ENCODE results near the gene KIF13A.
"Not testable (repeated sequence)": the region's sequence is repeated elsewhere in the genome, so short reads cannot be mapped to it uniquely, and the experiment has no call there.

KIF13A gene

DNA sequence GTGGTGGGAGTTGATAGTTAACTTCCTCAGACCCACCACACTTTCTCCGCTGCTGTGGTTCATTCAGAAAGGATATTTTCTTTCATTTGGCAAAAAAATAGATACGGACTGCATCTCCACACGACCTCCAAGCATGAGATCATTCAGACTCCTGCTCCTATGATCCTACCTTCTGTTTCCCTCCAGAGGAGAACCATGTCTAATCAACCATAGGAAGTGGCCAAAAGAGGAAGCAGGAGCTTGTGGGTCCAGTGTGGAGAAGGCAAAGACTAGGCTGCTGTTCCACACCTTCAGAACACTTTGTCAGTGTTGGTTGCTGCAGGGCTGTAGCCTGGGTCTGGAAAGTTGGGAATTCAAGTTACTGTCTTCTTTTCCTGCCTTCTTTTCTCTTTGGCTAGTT, 10.6 kb upstream of the KIF13A start:
- no peak for DNase-seq

DNA sequence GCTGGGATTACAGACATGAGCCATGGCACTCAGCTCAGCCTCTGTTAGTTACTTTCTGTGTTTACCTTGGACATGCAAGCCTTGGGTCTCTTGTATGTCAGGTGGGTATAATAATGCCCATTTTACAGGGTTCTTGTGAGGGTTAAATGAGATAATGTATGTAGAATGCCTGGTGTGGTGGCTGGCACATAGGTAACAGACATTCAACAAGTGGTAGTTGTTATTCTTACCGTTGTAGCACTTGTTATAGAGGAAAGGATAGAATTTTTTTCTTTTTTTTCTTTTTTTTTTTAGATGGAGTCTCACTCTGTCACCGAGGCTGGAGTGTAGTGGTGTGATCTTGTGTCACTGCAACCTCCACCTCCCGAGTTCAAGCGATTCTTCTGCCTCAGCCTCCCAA, 8.0 kb upstream of the KIF13A start:
- DNase-seq = no peak

DNA sequence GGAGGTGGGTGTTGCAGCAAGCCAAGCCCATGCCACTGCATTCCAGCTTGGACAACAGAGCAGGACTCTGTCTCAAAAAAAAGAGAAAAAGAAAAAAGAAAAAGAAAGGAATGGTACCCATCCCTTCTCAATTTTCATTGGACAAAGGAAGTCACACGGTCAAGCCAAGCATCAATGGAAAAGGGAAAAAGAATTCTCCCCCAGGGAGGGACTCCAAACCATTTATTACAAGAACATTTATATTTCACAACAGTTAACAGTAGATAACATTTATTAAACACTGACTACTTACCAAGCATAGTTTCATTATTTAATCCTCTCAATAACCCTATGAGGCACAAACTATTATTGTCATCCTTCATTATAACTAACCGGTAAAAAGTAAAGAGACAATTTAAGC, 6.6 kb upstream of the KIF13A start:
- no peak for DNase-seq

DNA sequence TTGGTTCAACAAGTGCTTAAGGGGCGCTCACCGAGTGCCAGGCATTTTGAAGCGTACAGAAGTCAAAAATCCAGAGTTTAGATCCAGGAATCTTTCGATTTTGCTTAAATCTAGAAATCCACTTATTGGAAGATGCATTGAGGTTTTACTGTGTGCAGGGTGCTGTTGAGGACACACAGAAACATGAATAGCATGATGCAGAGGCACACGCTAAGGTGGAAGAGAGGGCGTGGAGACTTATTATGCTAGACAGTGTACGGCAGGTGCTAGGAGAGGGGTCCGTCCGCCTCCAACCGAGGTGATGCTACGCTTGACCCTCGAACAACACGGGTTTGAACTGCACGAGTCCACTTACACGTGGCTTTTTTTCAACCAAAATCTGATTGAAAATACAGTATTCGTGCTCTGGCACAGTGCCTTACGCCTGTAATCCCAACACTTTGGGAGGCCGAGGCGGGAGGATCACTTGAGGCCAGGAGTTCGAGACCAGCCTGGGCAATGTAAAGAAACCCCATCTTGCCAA, 1.0 kb upstream of the KIF13A start:
- DNase-seq = no peak

DNA sequence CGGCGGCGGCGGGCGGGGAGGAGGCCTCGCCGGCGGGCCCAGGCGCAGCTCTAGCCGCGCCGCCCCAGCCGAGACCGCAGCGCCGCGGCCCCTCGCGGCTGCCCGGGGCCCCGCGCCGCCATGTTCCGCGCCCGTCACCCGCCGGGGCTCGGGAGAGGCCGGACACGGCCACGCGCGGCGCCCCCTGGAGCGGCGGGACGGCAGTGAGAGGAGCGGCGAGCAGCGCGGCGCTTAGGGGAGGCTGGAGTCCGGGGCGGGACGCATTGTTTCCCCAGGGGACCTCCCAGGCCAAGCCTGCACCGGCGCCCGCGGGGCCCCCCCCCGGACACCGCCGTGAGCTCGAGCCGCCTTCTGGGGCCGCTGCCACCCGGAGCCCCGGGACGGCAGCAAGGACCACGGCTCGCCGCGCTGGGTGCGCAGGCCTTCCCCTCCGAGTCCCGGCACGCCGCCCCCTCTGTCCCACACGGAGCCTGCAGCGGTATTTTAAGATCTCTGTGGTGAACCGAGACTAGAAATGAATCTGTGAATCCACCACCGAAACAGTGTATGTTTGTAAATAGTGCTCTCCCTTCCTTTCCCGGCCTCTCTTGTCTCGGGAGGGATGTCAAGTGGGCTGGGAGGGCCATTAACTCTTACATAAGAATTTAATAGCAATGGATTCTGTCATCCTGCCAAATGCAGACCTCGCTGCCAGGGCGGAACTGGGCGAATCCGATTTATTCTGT, 424 bp upstream of the KIF13A start:
- DNase-seq = peak; percentile 82

DNA sequence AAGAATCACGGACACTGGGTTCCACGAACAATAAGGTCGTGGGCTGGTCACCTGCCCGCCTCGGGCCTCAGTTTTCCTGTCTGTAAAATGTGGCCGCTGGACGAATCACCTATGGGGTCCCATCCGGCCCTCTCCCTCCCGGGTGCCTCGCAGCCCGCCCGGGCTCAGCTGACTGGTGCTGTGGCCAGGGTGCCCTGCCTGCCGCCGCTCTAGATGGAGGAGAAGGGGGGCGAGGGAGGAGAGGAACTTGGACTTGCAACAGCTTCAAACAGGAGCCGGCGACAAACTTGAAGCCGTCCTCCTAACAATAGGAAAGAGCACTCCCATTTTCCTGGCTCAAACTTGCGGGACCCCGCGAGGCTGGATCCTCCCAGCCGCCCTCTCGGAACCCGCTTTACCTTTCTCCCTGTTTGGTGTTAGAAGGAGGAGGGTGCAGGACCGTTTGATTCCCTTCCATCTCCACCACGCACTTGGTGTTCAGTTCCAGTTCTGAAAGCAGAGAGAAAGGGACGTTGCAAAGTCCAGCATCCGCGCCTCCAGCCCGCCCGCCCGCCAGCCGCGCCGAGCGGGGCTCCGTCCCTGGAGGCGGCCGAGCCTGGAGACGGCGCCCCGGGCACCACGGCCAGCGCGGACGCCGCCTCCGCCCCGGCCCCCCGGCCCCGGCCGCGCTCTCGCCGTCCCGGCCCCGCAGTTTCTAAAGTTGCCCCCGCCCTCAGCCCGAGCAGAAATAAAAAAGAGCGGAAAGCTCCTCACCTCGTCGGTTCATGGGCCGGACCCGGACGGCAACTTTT, 584 bp downstream of the KIF13A start:
- no peak for DNase-seq

DNA sequence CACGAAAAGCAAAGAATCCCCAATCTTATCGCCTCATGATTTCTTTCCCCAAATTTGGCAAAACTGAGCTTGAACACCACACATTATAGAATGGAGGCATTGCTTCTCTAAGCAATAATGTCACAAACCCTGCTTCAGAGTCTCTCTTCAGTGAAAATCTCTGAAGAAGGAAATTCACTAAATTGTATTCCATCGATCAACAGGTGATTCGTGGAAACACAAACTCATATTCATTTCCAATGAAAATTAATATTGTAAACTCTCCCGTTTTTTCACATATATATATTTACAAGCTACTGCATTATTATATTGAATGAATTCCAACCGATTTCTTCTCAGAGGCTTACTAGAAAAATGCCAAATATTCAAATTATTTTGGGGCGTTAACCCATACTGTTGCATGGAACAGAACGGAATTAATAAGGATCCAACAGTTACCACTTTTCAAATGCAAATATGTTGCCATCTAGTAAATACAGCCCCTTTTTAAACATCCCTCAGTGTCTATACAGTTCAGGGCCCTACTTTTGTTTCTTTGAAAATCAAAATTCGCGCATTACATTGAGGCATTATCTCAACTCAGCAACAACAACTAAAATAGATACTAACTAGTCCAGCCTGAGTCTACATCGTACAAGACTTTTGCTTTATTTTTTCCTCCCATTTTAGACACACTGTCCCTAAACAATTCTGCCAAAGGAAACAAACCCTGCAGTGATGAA, 1.3 kb downstream of the KIF13A start:
- no peak for DNase-seq

DNA sequence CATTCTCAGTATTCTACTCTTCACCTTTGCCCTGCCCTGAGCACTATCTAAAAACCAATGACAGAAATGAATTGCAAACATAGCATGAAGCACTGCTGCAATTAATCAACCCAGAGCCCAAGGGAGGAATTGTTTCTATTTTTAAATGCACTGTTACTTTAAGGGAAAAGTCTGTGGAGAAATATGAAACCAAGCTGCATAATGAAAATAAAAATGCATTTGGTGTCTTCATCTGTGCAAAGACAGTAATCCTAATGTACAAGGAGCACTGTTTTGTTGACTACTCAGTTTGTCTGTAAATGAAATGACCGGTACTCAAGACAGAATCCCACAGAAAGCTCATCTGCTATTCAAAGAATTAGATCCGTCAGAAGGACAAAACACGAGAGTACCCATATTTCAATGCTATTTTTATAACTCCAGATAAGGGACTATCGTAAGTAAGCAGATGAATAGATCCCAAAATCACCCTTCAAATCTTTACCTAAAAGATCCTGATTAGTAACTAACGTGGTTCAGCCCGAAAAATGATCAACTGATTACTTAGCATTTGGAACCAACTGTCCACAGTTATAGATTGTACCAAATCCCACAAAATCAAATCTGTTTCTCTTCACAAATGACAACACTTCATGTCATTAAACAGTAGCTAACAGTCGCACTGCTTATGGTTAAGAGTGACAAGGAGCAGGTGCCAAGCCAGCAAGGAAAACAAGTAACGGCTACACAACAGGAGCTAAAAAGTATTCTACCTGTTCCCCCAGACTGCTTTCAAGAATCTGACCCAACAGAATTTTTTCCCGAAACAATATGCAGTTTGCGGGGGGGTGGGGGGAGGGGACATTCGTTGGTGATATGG, 2.4 kb downstream of the KIF13A start:
- DNase-seq = no peak

DNA sequence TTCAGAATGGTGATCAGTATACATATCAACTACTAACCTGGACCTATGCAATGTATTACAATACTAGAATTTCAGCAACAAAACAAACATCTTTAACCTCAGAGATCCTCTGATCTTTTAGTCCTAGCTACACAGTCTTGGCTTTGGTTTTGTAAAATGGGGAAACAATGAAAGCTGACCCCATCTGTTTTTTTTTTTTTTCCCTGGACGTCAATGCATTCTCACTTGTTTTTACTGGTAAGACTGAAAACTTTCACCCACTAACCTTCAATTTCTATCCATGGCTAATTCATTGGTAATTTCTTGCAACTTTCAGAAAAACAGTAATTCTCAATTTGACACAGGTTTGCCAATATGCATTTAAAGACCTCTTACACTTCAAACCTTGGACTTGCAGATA, 3.0 kb downstream of the KIF13A start:
- DNase-seq = no peak

DNA sequence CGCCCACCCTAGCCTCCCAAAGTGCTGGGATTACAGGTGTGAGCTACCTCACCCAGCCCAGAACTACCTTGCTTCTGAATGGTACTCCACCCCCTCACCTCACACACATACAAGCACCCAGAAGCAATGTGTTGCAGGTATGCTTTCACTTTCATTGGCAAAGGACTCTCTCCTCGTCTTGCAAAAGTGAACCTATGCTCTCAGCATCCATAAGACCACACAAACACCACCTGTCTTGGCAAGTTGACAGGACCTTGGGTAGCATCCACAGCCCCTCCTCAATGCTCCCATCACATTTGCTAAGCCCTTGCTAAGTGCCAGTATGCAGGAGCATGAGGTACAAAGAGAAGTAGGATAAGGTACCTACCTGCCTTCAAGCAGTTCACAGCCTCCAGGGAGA, 3.7 kb downstream of the KIF13A start:
- DNase-seq = no peak

DNA sequence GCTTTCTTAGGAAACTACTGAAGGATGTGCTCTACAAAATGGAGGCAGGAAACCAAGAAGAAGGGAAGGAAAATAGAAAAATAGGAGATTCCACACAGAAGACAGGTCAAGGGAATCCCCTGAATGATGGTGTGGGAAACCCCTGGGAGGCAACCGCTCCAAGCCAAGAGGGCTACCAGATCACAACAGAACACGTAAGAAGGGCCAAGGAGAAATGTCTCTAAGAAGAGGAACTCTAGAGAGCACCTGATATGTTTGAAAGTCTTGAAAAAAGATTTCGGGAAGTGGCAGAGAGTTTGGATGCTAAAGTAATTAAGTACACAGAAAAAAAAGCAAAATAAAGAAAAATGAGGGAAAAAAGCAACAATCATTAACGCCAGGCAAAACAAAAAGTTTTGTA, 7.1 kb downstream of the KIF13A start:
- DNase-seq = no peak

DNA sequence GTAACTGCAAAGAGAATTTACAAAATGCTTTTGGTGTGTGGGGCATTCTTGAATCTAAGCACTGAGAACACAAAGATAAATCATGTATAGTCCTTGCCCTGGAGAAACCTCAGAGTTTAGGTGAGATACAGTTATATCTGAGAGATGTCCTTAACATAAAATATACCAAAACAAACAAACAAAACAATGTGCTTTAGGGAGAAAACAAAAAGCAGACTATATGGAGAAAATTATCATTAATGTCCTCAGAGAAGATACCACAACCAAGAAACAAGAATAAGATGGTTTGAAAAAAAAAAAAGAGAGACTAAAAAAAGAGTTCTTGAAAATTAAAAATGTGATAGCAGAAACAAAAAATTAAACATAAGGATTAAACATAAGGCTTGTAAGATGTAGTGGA, 8.0 kb downstream of the KIF13A start:
- no peak for DNase-seq

DNA sequence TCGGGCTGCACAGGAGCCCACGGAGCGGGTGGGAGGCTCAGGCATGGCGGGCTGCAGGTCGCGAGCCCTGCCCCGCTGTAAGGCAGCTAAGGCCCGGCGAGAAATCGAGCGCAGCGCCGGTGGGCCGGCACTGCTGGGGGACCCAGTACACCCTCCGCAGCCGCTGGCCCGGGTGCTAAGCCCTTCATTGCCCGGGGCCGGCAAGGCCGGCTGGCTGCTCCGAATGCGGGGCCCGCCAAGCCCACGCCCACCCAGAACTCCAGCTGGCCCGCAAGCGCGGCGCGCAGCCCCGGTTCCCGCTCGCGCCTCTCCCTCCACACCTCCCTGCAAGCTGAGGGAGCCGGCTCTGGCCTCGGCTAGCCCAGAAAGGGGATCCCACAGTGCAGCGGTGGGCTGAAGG, 11.2 kb downstream of the KIF13A start:
- DNase-seq = not testable (repeated sequence)

DNA sequence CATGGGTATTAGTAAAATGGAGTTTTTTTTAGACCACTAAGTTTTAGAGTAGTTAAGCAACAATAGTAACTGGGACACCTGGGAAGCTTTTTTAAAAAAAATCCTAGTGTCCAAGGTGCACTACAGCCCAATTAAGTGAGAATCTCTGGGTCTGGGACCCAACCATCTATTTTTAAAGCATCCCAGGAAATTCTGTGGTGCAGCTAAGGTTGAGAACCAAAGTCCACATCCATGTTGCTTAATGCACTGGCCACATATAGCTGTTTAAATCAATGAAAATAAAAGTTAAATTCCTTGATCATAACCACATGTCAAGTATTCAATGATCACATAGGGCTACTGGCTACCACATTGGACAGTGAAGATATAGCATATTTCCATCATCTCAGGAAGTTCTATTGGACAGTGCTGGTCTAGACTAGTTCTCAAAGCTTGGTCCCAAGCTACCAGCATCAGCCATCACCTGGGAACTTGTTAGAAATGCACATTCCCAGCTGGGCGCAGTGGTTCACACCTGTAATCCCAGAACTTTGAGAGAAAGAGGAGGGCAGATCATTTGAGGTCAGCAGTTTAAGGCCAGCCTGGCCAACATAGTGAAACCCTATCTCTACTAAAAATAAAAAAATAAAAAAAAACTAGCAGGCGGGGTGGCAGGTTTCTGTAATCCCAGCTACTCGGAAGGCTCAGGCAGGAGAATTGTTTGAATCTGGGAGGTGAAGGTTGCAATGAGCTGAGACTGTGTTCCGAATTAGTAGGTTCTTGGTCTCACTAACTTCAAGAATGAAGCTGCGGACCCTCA, 12.7 kb downstream of the KIF13A start:
- DNase-seq = no peak

DNA sequence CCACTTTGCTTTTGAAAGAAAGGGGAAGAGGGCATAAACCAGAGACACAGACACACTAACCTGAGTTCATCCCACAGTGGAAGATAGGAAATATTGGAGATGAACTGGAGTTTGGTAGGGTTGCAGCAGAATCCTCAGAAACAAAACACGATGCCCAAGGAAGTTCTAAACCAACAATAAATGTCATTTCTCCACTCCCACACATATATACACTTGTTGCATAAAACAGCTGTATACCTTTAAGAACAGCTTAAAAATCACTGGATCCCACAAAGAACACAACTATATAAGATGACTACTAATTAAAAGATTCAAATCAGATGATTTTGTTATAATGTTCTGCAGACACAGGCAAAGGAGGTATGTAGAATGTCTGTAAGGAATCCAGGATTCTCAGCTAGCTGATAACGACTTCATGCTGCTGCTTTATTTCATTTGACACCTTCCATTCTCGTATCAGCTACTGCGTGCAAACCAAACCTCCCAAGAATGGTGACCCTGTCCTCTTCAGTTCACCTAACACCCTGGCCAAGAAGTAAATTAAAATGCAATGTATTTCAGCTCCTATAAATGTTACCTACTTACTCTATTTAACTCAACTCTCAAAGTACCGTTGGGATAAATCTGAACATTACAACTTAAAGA, 14.3 kb downstream of the KIF13A start:
- DNase-seq = no peak

DNA sequence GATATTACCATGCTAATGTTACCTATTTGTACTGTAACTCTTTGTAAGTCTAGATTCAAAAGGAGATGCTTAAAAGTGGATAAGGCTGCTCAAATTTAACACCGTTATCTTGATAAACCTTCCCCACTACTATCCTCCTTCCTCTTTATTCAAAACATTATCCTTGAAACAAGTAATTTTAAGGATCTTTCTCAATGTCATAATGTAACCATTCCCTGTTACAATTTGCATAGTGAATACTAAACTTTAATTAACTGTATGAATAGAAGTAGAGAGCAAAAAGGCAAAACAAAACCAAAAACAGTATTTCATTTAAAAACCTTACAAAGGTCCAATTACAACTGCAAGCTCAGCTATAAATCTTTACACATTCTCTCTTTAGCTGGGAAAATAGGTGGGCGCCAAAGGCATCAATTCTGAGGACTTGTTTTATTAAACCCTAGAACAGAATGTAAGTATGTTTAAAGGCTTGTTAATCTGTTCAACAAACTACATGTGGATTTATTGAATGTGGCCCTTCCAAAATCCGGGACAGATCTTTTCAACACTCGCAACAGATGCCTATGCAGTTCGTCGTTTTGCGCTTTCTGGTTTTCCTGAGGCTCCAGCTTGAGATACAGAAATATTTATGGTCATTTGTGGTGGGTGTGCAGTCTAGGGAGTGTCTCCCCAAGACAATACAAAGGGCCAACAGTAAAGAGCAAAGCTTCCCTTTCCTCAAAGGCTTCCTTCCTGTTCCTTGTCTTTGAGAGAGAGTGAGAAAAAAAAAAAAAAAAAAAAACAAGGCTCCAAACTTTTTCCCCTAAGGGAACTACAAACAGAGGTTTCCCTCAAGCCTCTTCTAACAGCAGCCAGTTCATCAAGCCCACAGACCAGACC, 15.1 kb downstream of the KIF13A start:
- DNase-seq = no peak

DNA sequence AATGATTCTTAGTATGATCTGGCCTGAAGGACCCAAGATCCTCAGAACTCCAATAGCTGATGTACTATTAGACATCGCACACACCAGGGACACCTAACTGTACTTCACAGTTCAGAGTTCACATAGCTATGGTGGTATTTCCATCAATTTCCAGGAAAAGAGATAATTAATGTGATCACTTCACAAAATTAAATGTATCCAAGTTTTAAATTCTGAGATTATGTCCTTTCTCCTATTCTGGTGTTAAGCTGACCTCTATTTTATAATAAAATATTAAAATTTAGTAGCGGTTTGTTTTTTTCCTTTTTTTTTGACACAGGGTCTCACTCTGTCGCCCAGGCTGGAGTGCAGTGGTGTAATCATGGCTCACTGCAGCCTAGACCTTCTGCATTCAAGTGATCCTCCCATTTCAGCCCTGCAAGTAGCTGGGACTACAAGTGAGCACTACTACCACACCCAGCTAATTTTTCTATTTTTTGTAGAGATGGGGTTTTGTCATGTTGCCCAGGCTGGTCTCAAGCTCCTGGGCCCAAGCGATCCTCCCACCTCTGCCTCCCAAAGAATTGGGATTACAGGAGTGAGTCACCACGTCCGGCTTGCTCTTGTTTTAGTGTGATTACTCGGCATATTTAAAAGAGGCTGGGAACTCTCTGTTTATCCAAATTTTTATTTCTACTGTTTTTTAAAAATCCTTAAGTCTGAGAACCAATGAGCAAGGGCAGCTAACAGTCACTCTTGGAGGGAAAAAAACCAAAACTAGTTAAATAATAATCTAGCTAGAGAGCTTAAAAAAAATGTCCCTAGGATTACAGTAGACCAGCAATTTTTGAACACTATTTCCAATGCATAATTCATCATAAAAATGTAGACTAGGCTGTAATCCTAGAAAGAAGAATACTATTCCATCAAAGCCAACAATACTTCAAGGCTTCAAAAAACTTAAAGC, 16.0 kb downstream of the KIF13A start:
- no peak for DNase-seq

DNA sequence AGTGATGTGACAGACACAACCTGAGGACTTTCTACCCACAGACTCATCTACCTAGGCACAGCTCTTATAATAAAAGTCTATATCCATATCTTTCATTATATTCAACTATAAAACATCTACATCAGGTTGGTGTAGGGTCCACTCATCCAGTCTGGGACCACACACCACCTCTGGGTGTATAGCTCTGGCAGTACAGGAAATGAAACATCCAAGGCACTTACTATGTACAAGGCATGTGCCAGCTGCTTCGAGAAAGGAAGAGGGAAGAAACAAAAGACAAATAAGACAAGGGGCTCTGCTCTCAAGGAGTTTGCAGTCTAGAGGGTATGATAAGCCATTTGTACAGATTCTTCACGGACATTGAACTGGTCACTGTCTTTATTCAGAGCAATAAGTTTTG, 18.6 kb downstream of the KIF13A start:
- no peak for DNase-seq

Measured in NCI-H1092 treated with DMSO at 0.1 percent for 48 hours (cell line).